ENCODE data around the gene DAB2IP. TPM values are rescaled to one million over a fixed set of nuclear protein-coding genes. Genes with fewer than 3 reads are reported as not detected.

The DAB2IP gene
- total RNA-seq, 1 experiment from 2014 or later = 31.0 TPM

GRCh38 chr9:121773286-121773953 is 122.0 kb downstream of the DAB2IP start:
- no peaks in the 10 kb centered on the region for H3K9me3 ChIP-seq (ENCODE audit: control insufficient read depth in 1 of 2, insufficient read depth in 1 of 2, low read depth in 1 of 2, low read length in 2 of 2)
- H3K4me3 ChIP-seq (replicated peaks in 1 of 2; ENCODE audit: low read depth in 1 of 2, low read length in 2 of 2) = no peak overlapping the region
- H3K9me2 ChIP-seq (ENCODE audit: insufficient read depth) = no peaks in the 10 kb centered on the region
- H3K9ac ChIP-seq (ENCODE audit: low read length) = no peak overlapping the region
- no peak overlapping the region for H3K4me2 ChIP-seq (ENCODE audit: low read length)
- ATAC-seq = no peak
- H3K79me2 ChIP-seq (ENCODE audit: insufficient read depth, low read length) = no peaks in the 10 kb centered on the region
- POLR2A ChIA-PET = no interaction called here
- H3K27ac ChIP-seq (ENCODE audit: low read depth, low read length) = no peak overlapping the region
- intact Hi-C loops (cut with micrococcal nuclease) = no loop called here
- CTCF ChIA-PET = no interaction called here
- no peaks in the 10 kb centered on the region for H3K4me1 ChIP-seq (ENCODE audit: control insufficient read depth in 1 of 2, insufficient read depth in 2 of 2, low read length in 2 of 2)
- TF ChIP-seq EGR1 (IDR thresholded peaks at IDR 0.05; ENCODE audit: low read depth) (no peak), SIN3A (IDR thresholded peaks at IDR 0.05; ENCODE audit: low read depth) (no peak), CBX3 (IDR thresholded peaks at IDR 0.05; ENCODE audit: low read depth) (no peak), EZH2phosphoT487 (IDR thresholded peaks at IDR 0.05; ENCODE audit: borderline replicate concordance) (no peak), POLR2A (IDR thresholded peaks at IDR 0.05; ENCODE audit: borderline replicate concordance, extremely low read depth, insufficient read depth, insufficient read length) (no peak)
- no peaks in the 10 kb centered on the region for H4K20me1 ChIP-seq (ENCODE audit: insufficient read depth)
- no TSS peak for BruUV-seq (replicated peaks)
- DNase-seq (ENCODE audit: low read depth, low spot score) = no peak
- H2AFZ ChIP-seq (ENCODE audit: low read depth, low read length, poor library complexity, severe bottlenecking) = no peak overlapping the region
- H3K36me3 ChIP-seq (ENCODE audit: control insufficient read depth in 1 of 2, insufficient read depth in 2 of 2, low read length in 2 of 2) = peaks cover 0 to 17% of the 10 kb centered on the region in 2 experiments; a peak in 3 of 4 replicates
- RAD21 ChIA-PET (ENCODE audit: low non-redundant PET in 1 of 2, low total read pairs in 2 of 2, uncharacterized antibody in 2 of 2, unreplicated experiment in 2 of 2) = no interaction called here
- no peaks in the 10 kb centered on the region for H3K27me3 ChIP-seq (ENCODE audit: insufficient read depth, low read length)

GRCh38 chr9:121773954-121774714 is 122.7 kb downstream of the DAB2IP start:
- no peak for ATAC-seq
- CTCF ChIA-PET = no interaction called here

More at GRCh38 chr9:121773954-121774714, 122.7 kb downstream of the DAB2IP start:
- intact Hi-C loops (cut with micrococcal nuclease) = no loop called here
- Histone ChIP-seq H2AFZ (ENCODE audit: low read depth, low read length, poor library complexity, severe bottlenecking) (no peak overlapping the region), H4K20me1 (ENCODE audit: insufficient read depth) (no peaks in the 10 kb centered on the region), H3K4me2 (ENCODE audit: low read length) (no peak overlapping the region), H3K4me3 (replicated peaks in 1 of 2; ENCODE audit: low read depth in 1 of 2, low read length in 2 of 2) (no peak overlapping the region), H3K27me3 (ENCODE audit: insufficient read depth, low read length) (no peaks in the 10 kb centered on the region), H3K9me3 (ENCODE audit: control insufficient read depth in 1 of 2, insufficient read depth in 1 of 2, low read depth in 1 of 2, low read length in 2 of 2) (no peaks in the 10 kb centered on the region), H3K9me2 (ENCODE audit: insufficient read depth) (no peaks in the 10 kb centered on the region), H3K36me3 (ENCODE audit: control insufficient read depth in 1 of 2, insufficient read depth in 2 of 2, low read length in 2 of 2) (peaks cover 0 to 10% of the 10 kb centered on the region in 2 experiments; a peak in 3 of 4 replicates), H3K79me2 (ENCODE audit: insufficient read depth, low read length) (no peaks in the 10 kb centered on the region), H3K9ac (ENCODE audit: low read length) (no peak overlapping the region), H3K4me1 (ENCODE audit: control insufficient read depth in 1 of 2, insufficient read depth in 2 of 2, low read length in 2 of 2) (no peaks in the 10 kb centered on the region), H3K27ac (ENCODE audit: low read depth, low read length) (no peak overlapping the region)
- DNase-seq (ENCODE audit: low read depth, low spot score) = no peak
- POLR2A ChIA-PET = no interaction called here
- RAD21 ChIA-PET (ENCODE audit: low non-redundant PET in 1 of 2, low total read pairs in 2 of 2, uncharacterized antibody in 2 of 2, unreplicated experiment in 2 of 2) = no interaction called here
- TF ChIP-seq CBX3 (IDR thresholded peaks at IDR 0.05; ENCODE audit: low read depth) (no peak), POLR2A (IDR thresholded peaks at IDR 0.05; ENCODE audit: borderline replicate concordance, extremely low read depth, insufficient read depth, insufficient read length) (no peak), EZH2 (IDR thresholded peaks at IDR 0.05) (no peak), ZNF274 (IDR thresholded peaks at IDR 0.05; ENCODE audit: low read depth, low read length) (no peak)
- no TSS peak for BruUV-seq (replicated peaks)

Data from HCT116 (cell line).